Pons (tissue), 1 donor: ENCODE measurements around the gene STRBP.
"Not testable (repeated sequence)": the region's sequence is repeated elsewhere in the genome, so short reads cannot be mapped to it uniquely, and the experiment has no call there.

ENCODE experiments used
- DNase-seq: peaks from one replicate; pipeline ENCODE4 v3.0.0-alpha.2; 2016; ENCODE audit warnings: low spot score

Gene STRBP

GRCh38 chr9:123268465-123269259 lies at the start of gene STRBP:
Gene STRBP (minus strand): TSS chr9:123268586. CDS start chr9:123184134, 84,452 bp downstream.
- peak; percentile 73 for DNase-seq

DNA sequence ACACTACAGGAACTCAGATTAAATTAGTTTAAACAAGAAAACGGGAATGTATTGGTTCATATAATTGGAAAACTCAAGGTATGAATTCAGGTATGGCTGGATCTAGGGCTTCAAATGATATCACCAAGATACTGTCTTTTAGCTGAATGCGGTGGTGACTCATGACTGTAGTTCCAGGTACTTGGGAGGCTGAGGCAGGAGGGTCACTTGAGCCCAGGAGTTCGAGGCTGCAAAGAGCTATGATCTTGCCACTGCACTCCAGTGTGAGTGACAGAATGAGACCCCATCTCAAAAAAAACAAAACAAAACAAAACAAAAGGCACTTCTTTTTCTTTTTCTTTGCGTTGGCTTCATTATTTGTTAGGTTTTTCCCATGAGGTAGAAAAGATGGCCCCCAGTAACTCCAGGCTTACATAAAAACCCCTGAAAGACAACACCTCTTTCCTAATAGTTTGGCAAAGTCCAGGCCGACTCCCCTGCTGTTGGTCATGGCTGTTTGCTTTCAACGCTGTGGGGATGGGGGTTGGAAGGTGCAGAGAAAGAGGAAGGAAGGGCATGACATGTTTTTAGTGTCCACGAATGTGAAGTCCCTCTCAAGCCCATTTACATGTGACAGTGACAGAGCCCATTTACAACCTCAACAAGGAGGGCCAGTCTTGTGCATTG lies 47.8 kb upstream of the STRBP start:
- DNase-seq, result peak; percentile 57

- DNase-seq, result no peak
Observed at GRCh38 chr9:123315635-123316034, 47.2 kb upstream of the STRBP start.

DNA sequence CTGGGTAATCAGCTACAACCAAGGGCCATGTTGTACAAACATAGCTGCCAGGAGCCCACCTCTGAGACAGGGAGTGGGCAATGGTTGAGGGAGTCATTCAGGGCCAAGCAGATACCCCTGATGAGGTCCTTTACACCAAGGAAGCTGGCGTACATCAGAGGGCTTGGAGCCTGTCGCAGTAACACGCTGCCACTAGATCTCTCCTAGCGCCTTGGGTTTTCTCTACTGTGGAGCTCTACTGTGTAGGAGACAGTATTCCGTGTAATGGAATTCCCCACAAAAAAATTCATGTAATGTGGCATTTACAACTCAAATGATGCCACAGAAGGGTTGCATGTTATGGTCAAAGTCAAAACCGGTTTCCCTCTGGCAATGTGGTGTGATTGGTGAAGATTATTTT lies 46.2 kb upstream of the STRBP start:
- no peak for DNase-seq

- DNase-seq, result no peak
Observed at GRCh38 chr9:123312306-123312877, 44.0 kb upstream of the STRBP start.

DNA sequence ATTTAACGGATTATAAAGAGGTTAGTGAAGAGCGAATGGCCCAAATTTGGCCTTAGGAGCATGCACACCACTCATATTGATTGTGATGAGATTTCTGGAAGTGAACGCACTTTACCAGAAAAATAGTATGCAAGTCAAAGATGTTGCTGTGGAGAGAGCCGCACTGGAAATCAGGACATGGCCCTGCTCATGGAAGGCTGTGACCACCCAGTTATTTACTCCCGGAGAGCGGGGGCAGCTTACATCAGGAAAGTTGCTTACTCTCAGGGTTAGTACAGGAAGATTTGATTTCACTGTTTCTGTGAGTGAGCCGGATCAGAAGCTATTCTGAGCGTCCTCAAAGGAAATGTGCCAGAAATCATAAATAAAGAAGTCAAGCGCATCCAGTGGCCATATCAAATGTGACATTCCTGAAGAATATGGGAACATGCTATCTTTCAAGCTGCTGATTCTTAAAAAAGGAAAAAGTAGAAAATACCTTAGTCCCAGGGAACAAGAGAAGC lies 42.9 kb upstream of the STRBP start:
- DNase-seq, result no peak

GRCh38 chr9:123310551-123311249 lies 42.3 kb upstream of the STRBP start:
- no peak for DNase-seq

DNA sequence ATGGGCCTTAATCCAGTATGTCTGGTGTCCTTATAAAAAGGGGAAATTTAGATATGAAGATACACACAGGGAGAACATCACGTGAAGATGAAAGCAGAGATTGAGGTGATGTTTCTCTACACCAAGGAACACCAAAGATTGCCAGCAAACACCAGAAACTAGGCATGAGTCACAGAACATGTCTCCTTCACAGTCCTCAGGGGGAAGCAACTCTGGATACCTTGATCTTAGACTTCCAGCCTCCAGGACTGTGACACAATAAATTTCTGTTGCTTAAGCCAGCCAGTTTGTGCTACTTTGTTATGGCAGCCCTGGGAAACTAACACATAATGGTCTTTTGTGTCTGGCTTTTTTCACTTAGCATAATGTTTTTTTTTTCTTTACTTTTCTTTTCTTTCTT lies 41.2 kb upstream of the STRBP start:
- no peak for DNase-seq

- DNase-seq, result no peak
Observed at GRCh38 chr9:123305879-123306278, 37.5 kb upstream of the STRBP start.

GRCh38 chr9:123304340-123304691 lies 35.9 kb upstream of the STRBP start:
- DNase-seq, result no peak

DNA sequence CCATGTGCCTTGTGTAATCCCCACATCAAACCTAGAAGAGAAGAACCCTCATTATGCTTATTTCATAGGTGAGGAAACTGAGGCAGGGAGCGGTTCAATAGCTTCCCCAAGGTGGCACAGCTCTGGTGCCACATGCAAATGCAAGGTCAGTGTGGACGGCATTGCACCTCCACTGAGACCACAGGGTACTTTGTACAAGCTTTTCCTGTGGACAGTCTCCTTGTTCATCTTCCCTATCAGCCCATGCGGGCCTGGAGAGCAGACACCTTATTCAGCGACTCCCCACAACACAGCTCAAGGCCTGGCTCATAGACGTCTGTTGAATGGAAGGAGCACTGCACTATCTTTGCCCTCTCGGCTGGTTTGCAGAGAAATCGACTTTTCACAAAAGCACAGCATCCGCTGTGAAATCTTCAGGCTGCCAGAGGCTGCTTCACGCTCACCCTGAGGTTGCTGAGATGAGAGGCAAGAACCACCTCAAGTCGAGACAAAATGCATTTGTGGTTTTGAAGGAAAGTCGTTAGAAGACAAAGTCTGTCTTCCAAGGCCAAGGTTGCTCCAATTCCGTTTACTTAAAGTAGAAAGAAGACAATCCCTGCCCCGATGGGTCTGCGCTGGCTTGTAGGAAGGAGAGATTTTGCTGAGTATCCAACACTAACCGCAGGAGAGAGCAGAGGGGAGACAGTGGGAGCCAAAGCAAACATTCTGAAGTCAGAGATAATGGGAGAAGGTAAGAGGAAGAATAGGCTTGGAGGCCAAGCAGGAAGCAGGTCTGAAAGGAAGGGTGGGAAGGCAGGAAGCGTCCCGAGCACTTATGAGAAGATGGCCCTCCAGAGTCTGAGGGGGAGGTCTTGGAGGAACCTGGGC lies 34.2 kb upstream of the STRBP start:
- no peak for DNase-seq

GRCh38 chr9:123301936-123302335 lies 33.5 kb upstream of the STRBP start:
- not testable (repeated sequence) for DNase-seq

DNA sequence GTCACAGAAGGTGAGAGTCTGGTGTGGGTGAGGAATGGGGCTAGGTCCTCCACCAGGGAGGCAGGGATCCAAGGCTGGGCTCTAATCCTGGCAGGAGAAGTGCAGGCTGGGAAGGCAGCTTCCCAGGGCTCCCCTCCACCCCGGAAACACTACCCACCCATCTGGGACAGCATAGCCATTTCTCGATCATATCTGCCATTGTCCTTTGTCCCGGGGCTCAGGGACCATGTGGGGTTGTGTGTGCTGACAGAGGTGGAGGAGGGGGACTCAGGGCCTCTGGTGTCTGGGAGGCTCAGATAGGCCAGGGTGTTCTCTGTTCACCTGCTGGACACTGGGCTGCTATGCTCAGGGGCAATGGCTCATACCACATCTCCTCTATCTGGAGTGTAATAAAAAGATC lies 32.2 kb upstream of the STRBP start:
- DNase-seq, result no peak

- DNase-seq, result no peak
Observed at GRCh38 chr9:123299558-123300126, 31.3 kb upstream of the STRBP start.

- no peak for DNase-seq
Observed at GRCh38 chr9:123296174-123296573, 27.8 kb upstream of the STRBP start.

GRCh38 chr9:123291736-123292135 lies 23.4 kb upstream of the STRBP start:
- DNase-seq, result no peak

- DNase-seq, result no peak
Observed at GRCh38 chr9:123290764-123291163, 22.4 kb upstream of the STRBP start.

DNA sequence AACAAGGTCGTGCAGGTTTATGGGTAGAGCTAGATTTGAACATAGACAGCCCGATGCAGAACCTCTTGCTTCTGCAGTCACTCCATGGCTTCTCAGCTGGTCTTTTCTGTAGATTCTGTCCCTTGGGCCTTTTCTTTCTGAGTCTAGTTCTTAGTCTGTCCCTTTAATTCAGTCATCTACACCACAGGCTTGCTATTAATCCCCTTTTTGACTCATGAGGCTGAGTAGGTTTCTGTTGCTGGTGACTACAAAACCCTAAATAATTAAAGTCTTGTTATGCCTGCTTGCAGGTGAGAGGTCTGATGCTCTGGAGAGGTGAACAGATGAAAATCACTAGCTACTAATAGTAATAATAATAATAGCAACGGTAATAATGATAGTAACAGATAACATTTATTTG lies 19.3 kb upstream of the STRBP start:
- no peak for DNase-seq

- no peak for DNase-seq
Observed at GRCh38 chr9:123286324-123286723, 17.9 kb upstream of the STRBP start.

GRCh38 chr9:123284656-123285055 lies 16.3 kb upstream of the STRBP start:
- DNase-seq, result no peak

DNA sequence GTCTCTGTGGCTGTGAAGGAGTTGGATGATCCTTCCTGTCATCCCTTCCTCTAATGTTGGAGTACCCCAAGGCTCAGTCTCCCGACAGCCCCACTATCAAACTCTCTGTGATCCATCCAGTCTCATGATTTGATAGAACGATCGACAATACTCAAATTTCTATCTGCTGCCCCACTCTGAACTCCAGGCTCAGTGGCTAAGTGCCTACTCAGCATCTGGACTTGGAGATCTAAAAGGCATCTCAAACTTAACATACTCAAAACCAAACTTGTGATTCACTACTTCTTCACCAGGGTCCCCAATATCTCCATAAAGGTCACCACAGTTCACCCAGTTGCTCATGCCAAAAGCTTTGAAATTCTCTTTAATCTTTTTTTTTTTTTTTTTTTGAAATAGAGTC lies 15.1 kb upstream of the STRBP start:
- DNase-seq, result no peak
